ENCODE results near the gene MAPK9. TPM values are rescaled to one million over a fixed set of nuclear protein-coding genes. Genes with fewer than 3 reads are reported as not detected.

MAPK9 gene
- total RNA-seq, 1 experiment from 2014 or later, result 44.1 TPM

DNA sequence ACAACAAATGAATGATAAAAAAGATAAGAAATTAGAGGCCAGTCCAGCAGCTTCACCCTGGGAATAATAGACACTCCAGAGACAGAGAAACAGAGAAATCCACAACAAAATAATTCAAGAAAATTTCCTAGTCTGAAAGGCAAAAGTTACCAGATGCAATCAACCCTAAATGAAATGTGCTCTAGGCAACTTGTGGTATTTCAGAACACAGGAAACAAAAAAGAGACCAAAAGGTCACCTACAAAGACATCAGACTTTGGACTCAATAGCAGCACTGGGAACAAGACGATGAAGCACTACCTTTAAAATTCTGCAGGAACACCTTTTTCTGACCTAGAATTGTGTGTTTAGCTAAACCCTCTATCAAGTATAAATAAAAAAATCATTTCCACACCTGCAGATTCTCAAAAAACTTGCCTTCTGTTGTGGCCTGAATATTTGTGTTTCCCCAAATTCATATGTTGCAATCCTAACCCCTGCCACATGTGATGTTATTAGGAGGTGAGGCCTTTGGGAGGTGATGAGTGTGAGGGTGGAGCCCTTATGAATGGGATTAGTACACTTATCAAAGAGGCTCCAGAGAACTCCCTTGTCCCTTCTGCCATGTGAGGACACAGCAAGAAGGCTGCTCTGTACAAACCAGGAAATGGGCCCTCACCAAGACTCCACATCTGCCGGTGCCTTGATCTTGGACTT, 5.9 kb upstream of the MAPK9 start:
- Histone ChIP-seq H3K36me3 (ENCODE audit: control insufficient read depth, insufficient read depth, low read length) (no peaks in the 10 kb centered on the region), H3K27ac (ENCODE audit: low read length) (no peak overlapping the region), H3K27me3 (ENCODE audit: control insufficient read depth, insufficient read depth, low read length) (no peaks in the 10 kb centered on the region), H3K9me3 (ENCODE audit: control insufficient read depth, insufficient read depth, low read depth, low read length) (no peaks in the 10 kb centered on the region), H3K4me1 (ENCODE audit: control insufficient read depth, insufficient read depth, low read length) (peaks cover 5% of the 10 kb centered on the region; the same call in 1 of the 2 replicates), H3K4me3 (ENCODE audit: low read depth in 2 of 2, low read length in 2 of 2) (no peak overlapping the region)
- in situ Hi-C loops (cut with HindIII; ENCODE audit: low pct_unique_long_range_greater_than_20kb, low sequenced_read_pairs) (no loop called here), intact Hi-C loops (cut with micrococcal nuclease; ENCODE audit: unreplicated experiment) (no loop called here)
- ChIA-PET CTCF (no interaction called here), POLR2A (no interaction called here)
- BruUV-seq (replicated peaks), result no TSS peak
- no peak for TF ChIP-seq REST (IDR thresholded peaks at IDR 0.05; ENCODE audit: insufficient read depth in 1 of 2, low read depth in 2 of 2, low read length in 1 of 2)
- TF ChIP-seq POLR2AphosphoS5 (IDR thresholded peaks at IDR 0.05; ENCODE audit: low read depth, low read length), result no peak
- no peak for TF ChIP-seq SIN3A (IDR thresholded peaks at IDR 0.05; ENCODE audit: borderline replicate concordance, insufficient read depth, low read depth, low read length)
- TF ChIP-seq, protein P1, sequence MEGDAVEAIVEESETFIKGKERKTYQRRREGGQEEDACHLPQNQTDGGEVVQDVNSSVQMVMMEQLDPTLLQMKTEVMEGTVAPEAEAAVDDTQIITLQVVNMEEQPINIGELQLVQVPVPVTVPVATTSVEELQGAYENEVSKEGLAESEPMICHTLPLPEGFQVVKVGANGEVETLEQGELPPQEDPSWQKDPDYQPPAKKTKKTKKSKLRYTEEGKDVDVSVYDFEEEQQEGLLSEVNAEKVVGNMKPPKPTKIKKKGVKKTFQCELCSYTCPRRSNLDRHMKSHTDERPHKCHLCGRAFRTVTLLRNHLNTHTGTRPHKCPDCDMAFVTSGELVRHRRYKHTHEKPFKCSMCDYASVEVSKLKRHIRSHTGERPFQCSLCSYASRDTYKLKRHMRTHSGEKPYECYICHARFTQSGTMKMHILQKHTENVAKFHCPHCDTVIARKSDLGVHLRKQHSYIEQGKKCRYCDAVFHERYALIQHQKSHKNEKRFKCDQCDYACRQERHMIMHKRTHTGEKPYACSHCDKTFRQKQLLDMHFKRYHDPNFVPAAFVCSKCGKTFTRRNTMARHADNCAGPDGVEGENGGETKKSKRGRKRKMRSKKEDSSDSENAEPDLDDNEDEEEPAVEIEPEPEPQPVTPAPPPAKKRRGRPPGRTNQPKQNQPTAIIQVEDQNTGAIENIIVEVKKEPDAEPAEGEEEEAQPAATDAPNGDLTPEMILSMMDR (IDR thresholded peaks at IDR 0.05), result no peak
- no peak for TF ChIP-seq TCF7L2 (IDR thresholded peaks at IDR 0.05; ENCODE audit: low read depth, low read length)
- DNase-seq (ENCODE audit: low read depth, low spot score) (no peak), ATAC-seq (no peak)

DNA sequence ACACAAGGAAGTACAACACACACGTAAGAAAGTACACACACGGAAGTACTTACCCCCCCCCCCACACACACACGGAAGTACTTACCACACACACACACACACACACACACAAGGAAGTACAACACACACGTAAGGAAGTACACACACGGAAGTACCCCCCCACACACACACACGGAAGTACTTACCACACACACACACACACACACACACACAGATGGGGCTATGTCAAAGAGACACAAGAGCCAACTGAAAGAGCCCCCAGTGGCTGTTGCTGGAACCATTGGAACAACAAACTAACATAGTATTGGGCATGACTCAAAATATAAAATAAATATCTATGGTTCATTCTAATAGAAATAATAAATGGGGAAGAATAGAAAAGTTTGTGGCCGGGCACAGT, 4.9 kb upstream of the MAPK9 start:
- H3K27ac ChIP-seq (ENCODE audit: low read length), result no peak overlapping the region
- in situ Hi-C loops (cut with HindIII; ENCODE audit: low pct_unique_long_range_greater_than_20kb, low sequenced_read_pairs) (no loop called here), intact Hi-C loops (cut with micrococcal nuclease; ENCODE audit: unreplicated experiment) (no loop called here)
- POLR2A ChIA-PET, result no interaction called here
- H3K4me3 ChIP-seq (ENCODE audit: low read depth in 2 of 2, low read length in 2 of 2), result no peak overlapping the region
- TF ChIP-seq TCF7L2 (IDR thresholded peaks at IDR 0.05; ENCODE audit: low read depth, low read length), result no peak
- TF ChIP-seq REST (IDR thresholded peaks at IDR 0.05; ENCODE audit: insufficient read depth in 1 of 2, low read depth in 2 of 2, low read length in 1 of 2), result no peak
- no peak for TF ChIP-seq SIN3A (IDR thresholded peaks at IDR 0.05; ENCODE audit: borderline replicate concordance, insufficient read depth, low read depth, low read length)
- TF ChIP-seq, protein P1 (IDR thresholded peaks at IDR 0.05), result no peak
- TF ChIP-seq POLR2AphosphoS5 (IDR thresholded peaks at IDR 0.05; ENCODE audit: low read depth, low read length), result no peak
- H3K27me3 ChIP-seq (ENCODE audit: control insufficient read depth, insufficient read depth, low read length), result no peaks in the 10 kb centered on the region
- ATAC-seq (no peak), DNase-seq (ENCODE audit: low read depth, low spot score) (no peak)
- CTCF ChIA-PET, result no interaction called here
- no peaks in the 10 kb centered on the region for H3K9me3 ChIP-seq (ENCODE audit: control insufficient read depth, insufficient read depth, low read depth, low read length)
- peaks cover 5% of the 10 kb centered on the region; the same call in 1 of the 2 replicates for H3K4me1 ChIP-seq (ENCODE audit: control insufficient read depth, insufficient read depth, low read length)
- BruUV-seq (replicated peaks), result no TSS peak
- no peaks in the 10 kb centered on the region for H3K36me3 ChIP-seq (ENCODE audit: control insufficient read depth, insufficient read depth, low read length)

Measured in Panc1 (cell line).